Lower lobe of right lung (tissue), 2 donors: ENCODE measurements around the gene PGM2L1. TPM values are rescaled to one million over a fixed set of nuclear protein-coding genes. Genes with fewer than 3 reads are reported as not detected.

Experiments
- ATAC-seq, 2 donors: fragments of 200-7000 bp; cut with Tn5 transposase; one replicate each; pipeline ENCODE4 v1.9.1; 2020 to 2022; ENCODE audit warnings: mild to moderate bottlenecking in 2 of 2, moderate library complexity in 2 of 2
- DNase-seq: peaks from one replicate; pipeline ENCODE4 v3.0.0-alpha.2; 2020
- H3K27ac ChIP-seq: fragments of 200-600 bp; one replicate; pipeline ENCODE4 v1.8.0; 2022
- H3K27me3 ChIP-seq: fragments of 200-600 bp; one replicate; pipeline ENCODE4 v1.8.0; 2022; ENCODE audit warnings: low read depth
- H3K36me3 ChIP-seq: fragments of 200-600 bp; one replicate; pipeline ENCODE4 v1.8.0; 2022; ENCODE audit warnings: mild to moderate bottlenecking
- H3K4me1 ChIP-seq: fragments of 200-600 bp; one replicate; pipeline ENCODE4 v1.8.0; 2022
- H3K4me3 ChIP-seq: fragments of 200-600 bp; one replicate; pipeline ENCODE4 v1.8.0; 2022; ENCODE audit warnings: mild to moderate bottlenecking
- H3K9me3 ChIP-seq: fragments of 200-600 bp; one replicate; pipeline ENCODE4 v1.8.0; 2022
- CTCF ChIP-seq: fragments of 200-600 bp; IDR thresholded peaks from one replicate; pipeline ENCODE4 v1.8.0; 2022; ENCODE audit warnings: antibody characterized with exemption, mild to moderate bottlenecking
- intact Hi-C: fragments of 100-400 bp; cut with DNase I; formaldehyde crosslinking; loops from one replicate; pipeline ENCODE4 v1.11.0; 2022
- long read RNA-seq: library from polyadenylated mRNA; unstranded; transcript quantifications from one replicate; pipeline ENCODE4 v2.0.0, GENCODE V29; 2021
- total RNA-seq: library from RNA; stranded (reverse); fragmentation: NEBNext Ultra II Directional; extraction: Animal tissue kit (Norgen Biotek cat#: 25700); gene quantifications from one replicate; pipeline ENCODE4 v1.2.1, GENCODE V29; 2021
- donor health status: DM: no; HTN: yes; CAD: no; lungs with severe emphysema.

The PGM2L1 gene
- total RNA-seq = 5.2 TPM
- long read RNA-seq, full-length matches to known transcripts = 9 of 13 reads
- long read RNA-seq, partial matches to known transcripts = 2 of 13 reads
- long read RNA-seq, other reads (novel, unspliced or antisense) = 2 of 13 reads

GRCh38 chr11:74398244-74399159 lies at the start of gene PGM2L1:
Gene PGM2L1, minus strand, starts transcription at chr11:74398433. Its CDS starts 272 bp downstream, at chr11:74398161.
- peak; percentile 98 for ATAC-seq
- H3K36me3 ChIP-seq = no peaks in the 10 kb centered on the region
- H3K4me1 ChIP-seq = peaks cover 5% of the 10 kb centered on the region
- peak within 1 kb of the TSS; percentile 91 for H3K27ac ChIP-seq
- peak; percentile 95 for DNase-seq
- no peak for TF ChIP-seq CTCF
- peak within 1 kb of the TSS; percentile 92 for H3K4me3 ChIP-seq
- intact Hi-C loops = no loop called here
- no peaks in the 10 kb centered on the region for H3K9me3 ChIP-seq
- H3K27me3 ChIP-seq = no peaks in the 10 kb centered on the region

GRCh38 chr11:74447720-74448119 lies 49.5 kb upstream of the PGM2L1 start:
- ATAC-seq (no peak), DNase-seq (no peak)
- H3K4me1 ChIP-seq = peaks cover 22% of the 10 kb centered on the region
- H3K27me3 ChIP-seq = no peaks in the 10 kb centered on the region
- intact Hi-C loops = loop anchor here (5.0 kb wide), 1 partner anchor 60 kb away; no protein-coding TSS in a partner anchor
- H3K9me3 ChIP-seq = no peaks in the 10 kb centered on the region
- no peak for TF ChIP-seq CTCF
- no peak overlapping the region for H3K4me3 ChIP-seq
- no peaks in the 10 kb centered on the region for H3K36me3 ChIP-seq
- H3K27ac ChIP-seq = no peak overlapping the region

- Histone ChIP-seq H3K27ac (no peak overlapping the region), H3K36me3 (no peaks in the 10 kb centered on the region), H3K27me3 (no peaks in the 10 kb centered on the region), H3K4me1 (peaks cover 23% of the 10 kb centered on the region), H3K9me3 (no peaks in the 10 kb centered on the region), H3K4me3 (no peak overlapping the region)
- ATAC-seq = no peak
- intact Hi-C loops = loop anchor here (5.0 kb wide), 1 partner anchor 59 kb away; no protein-coding TSS in a partner anchor
- TF ChIP-seq CTCF = no peak
- DNase-seq = no peak
Observed at GRCh38 chr11:74446532-74446938, 48.3 kb upstream of the PGM2L1 start.

- H3K27ac ChIP-seq = no peak overlapping the region
- intact Hi-C loops = no loop called here
Observed at GRCh38 chr11:74444173-74444826, 46.1 kb upstream of the PGM2L1 start.

More at GRCh38 chr11:74444173-74444826, 46.1 kb upstream of the PGM2L1 start:
- Histone ChIP-seq H3K4me3 (no peak overlapping the region), H3K27me3 (no peaks in the 10 kb centered on the region), H3K4me1 (peaks cover 15% of the 10 kb centered on the region), H3K36me3 (no peaks in the 10 kb centered on the region), H3K9me3 (no peaks in the 10 kb centered on the region)
- ATAC-seq = no peak
- no peak for TF ChIP-seq CTCF
- no peak for DNase-seq
